HT-29 (cell line): Measurements from ENCODE around the gene ARID1B. TPM values are rescaled to one million over a fixed set of nuclear protein-coding genes. Genes with fewer than 3 reads are reported as not detected.

Source experiments
- DNase-seq: peaks from one replicate; pipeline ENCODE4 v3.0.0-alpha.2; 2015; ENCODE audit warnings: low spot score
- total RNA-seq: library from RNA; depleted of rRNA; stranded (reverse); fragments of >200 nt; shearing (Covaris generic); gene quantifications from 2 replicates; pipeline ENCODE4 v1.2.3, GENCODE V29; 2014

ARID1B gene
- total RNA-seq, 1 experiment from 2014 or later, result 34.6 TPM

DNA sequence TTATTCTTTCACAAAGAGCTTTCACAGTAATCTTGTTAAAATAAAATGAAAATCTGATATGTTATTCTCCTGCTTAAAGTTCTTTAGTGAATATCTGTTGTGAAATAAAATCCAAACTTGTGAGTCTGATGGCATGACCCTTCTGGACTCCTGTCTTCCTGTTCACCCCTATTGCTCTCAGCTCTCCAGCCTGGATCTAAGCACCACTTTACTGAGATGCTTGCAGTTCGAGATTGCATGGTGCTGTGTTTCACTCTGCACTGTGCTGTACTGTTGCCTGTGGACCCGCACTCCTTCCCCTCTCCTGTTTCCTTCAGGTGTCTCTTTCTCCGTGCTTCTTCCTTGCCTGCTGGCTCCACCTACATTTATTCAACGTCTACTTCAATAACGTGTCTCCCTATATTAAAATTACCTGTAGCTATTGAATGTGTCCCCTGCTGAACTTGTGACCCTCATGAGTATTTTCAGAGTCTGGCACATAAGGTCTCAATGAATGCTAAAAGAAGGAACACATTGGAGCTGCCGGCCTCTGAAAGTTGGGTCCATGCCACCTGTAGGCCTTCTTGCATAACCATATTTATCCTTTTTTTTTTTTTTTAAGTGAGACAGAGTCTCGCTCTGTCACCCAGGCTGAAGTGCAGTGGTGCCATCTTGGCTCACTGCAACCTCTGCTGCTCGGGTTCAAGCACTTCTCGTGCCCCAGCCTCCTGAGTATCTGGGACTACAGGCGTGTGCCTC is 100.1 kb downstream of the ARID1B start:
- no peak for DNase-seq

DNA sequence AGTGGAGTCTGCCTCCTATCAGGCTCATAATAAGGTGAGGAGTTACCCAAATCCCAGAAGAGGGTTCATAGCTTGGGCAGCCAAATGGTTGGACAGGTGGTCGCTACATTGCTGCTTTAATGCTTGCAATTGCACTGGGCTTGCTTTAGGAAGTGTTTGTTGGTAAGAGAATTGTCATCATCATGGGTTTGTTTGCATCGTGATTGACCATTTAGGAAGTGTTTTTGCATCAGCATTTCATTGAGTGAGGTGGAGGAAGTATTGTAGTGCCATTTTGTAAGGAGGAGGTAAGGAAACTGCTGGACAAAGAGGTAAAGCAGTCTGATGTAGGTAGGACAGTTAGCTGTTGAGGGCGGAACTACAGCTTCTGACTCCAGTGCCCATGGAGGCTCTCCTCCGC is 101.5 kb downstream of the ARID1B start:
- DNase-seq, result no peak

DNA sequence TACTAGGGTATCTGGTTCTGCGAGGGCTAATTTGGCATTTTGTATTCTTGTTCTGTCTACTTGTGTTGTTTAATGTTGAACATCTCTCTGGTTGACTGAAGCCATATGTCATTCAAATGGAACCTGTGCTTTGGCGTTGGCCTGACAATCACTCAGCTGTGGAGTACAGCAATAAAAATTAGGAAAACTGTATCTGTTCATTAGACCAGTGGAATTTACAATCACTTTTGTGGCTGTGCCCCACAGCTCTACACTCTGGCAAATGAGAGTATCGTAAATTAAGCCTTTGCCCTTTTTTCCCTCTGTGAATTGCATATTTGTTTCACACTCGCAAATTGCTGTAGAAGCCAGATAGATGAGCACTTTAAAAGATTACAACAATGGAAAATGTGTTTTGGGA is 102.0 kb downstream of the ARID1B start:
- DNase-seq, result no peak

DNA sequence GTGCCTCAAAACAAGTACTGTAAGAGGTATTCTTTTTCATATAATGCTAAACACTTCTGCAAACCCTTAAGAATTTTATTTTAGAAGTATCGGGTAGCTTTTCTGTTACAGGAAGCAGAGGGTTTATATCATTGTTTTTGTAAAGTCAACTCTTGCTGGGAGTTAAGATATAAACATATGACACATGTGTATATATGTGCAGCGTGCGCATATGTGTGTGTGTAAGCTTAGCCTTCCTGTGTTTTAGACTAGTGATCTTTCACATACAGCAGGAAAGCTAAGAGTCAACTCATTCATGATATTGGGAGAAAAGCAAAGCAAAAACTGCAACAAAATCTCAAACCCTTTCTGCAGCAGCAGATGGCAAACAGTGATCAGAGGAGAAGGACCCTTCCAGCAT is 102.4 kb downstream of the ARID1B start:
- no peak for DNase-seq

DNA sequence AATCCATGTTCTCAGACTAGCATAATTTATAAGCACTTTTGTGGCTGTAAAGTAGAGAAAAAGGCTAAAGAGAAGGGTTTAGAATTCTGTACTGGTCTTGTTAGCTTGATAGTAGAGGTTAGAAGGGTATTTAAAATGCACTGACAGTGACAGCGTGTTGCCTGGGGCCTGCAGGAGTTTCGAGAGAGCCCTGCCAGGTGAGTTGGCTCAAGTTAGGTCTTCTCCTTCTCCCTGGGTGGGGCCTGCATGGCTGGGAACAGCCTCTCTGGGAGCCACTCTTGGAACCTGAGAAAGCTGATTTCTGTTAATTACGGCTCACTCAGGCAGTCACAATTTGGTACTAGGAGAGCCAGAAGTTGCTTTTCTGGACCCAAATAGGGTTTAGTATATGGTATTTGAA is 103.7 kb downstream of the ARID1B start:
- DNase-seq, result no peak

DNA sequence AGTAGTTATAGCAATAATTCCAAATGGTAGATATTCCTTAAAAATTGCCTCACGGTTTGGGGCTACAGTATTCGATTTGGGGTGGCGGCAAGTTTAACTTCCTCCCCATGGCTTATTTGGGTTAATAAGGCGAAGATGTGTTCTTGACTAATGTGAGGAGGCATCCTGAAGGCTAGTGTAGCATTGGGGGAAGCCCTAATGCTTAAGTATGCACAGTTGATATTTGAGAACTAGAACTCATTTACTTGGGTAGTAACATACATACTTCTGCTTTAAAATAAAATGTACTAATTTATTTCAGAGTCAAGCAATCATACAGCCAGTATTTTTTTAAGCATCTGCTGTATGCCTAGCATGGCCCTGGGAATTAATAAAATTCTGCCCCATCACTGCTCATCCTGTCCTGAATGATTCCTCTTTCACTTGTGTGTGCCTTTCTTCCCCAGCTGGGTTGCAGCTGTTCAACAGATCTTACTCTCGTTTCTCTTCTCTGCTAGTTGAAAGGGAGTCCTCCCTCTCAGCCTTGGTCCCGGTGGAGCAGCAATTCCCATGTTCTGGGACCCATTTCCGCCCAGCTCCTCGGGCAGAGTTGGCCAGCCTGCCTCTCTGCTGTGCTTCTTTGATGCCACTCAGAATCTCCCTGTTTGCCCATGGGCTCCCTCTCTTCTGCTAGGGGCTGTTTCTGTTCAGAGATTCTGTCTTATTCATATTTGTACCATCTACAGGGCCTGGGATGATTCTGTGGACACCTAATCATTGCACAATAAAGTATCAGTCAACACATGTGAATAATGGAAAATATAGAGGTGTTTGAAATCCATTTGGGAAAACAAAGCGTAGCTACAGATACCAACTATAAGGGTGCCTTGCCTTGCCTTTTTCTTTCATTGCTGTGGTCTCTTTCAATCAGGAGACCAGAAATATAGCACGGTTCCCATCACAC is 104.8 kb downstream of the ARID1B start:
- no peak for DNase-seq

DNA sequence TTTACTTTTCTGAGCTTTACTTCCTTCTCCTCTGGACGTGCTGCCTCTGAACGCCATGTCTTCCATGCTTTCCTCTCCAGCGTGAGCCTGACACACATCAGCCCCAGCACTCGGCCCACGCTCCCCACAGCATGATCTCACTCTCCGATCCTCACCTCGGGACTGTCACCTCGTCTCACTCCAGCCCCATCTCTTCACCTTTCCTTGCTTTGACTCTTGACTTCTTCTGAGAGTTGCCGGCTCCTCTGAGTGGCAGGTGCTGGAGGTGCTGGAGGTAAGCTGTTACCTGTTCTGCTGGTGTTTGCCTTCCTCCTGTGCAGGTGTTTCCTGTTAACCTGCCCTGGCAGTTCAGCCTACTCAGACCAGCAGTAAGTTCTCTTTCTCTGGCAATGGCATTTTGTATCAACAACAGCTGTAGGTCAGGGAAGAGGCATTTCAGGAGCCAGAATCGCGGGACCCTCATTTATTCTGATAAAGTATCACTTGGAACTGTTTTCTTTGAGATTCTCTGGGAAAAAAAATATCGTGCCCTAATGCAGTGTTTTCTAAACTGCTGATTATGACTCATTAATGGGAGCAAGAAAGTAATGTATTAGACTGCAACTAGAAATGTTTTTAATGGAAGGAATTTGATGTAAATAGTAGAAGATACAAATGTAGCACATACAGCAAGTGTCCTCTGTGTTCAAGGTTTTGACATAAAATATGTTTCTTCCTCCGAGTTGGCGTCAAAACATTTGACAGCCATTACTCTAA is 106.5 kb downstream of the ARID1B start:
- DNase-seq, result peak; percentile 69

DNA sequence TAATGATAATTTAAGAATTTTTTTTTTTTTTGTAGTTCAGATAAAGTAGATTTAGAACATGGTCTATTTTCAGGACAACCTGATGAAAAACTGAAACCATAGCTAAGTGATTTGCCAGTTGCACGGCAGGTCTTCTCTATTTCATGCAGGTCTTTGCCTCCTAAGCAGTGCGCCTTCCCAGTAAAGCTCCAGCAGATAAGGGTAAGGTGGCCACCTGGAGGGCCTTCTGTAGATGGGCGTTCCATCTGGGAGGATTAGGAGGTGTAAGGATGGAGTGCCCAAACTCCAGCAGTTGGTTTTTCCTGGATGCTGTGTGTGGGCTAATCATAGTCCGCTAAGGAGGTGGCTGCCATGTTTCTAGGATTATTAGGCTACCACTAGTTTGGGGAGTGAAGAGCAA is 107.1 kb downstream of the ARID1B start:
- no peak for DNase-seq

DNA sequence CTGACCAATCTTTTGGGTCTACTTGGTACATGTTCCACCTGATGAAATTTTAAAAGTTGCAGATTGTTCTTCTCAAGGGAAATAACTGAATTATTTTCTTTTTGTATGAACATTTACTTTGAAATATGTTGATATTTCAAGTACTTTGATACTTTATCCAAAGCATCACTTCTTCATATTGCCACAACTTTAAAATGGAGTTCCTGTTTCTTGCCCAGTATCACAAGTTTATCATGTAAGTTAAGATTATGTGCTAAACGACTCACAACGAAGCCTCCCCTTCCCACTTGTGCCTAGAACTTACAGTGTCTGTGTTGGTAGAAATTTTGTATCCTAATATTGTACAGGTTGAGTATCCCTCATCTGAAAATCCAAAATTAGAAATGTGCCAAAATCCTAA is 108.4 kb downstream of the ARID1B start:
- DNase-seq, result no peak

DNA sequence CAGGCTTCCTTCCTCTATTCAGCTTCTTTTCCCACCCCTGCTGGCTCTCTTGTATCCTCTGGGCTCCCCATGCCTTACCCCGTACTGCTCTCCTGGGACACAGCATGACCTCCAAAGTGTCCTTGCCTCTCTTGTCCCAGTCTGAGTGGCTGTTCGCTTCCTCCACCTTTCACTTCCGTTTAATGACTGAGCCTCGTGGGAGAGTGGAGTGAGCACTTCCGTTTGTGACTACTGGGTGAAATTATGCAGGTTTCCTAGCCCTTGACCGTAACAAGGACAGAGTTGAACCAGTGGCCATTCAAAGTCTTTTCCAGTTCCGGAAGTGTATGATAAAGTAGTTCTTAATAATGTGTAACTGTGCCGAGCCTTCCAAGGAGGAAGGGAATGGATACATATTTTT is 109.2 kb downstream of the ARID1B start:
- DNase-seq, result peak; percentile 67

DNA sequence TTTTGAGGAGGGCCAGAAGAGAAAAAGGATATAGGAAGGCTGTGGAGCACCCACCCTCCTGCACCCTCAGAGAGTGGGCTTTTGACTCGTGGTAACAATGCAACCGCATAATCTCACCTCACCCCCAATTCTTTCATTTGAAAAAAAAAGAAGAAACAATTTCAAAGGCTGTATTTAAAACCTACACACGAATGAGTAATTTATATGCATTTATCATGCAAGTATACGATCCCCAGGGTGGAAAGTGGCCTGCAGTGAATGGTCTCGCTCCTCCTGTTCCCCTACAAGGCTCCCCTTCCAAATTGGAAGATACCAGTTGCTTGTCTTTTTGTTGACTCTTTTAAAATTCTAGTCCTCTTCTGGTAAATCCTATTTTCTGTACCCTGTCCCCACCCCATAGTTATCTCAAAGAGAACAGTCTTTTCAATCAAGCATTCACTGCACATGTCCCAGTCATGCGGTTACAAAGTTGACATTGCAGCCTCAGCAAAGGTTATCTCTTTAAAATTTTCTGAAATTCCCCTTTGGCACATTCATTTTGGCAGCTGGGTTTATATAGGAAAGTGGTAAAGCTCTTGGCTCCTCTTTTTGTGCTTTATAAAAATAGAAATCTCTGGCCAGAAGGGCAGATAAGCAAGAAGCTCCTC is 110.6 kb downstream of the ARID1B start:
- DNase-seq, result no peak

DNA sequence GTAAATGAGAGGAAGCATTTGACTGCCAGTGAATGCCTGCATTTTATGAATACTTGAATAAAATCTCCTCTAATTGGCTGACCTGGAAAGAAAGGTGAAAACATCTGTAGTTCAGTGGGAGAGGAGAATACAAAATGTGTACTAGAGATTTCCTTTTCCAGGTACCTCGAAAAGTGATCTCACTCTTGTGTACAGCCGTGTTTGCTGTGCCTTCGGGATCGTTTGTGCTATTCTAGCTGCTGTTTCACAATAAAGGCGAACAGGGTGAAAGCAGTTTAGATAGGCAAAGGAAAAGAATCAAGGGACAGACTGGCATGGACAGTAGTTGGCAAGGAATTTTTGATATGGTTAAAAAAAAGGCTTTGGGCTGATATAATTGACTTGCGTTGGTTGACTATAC is 112.3 kb downstream of the ARID1B start:
- no peak for DNase-seq

DNA sequence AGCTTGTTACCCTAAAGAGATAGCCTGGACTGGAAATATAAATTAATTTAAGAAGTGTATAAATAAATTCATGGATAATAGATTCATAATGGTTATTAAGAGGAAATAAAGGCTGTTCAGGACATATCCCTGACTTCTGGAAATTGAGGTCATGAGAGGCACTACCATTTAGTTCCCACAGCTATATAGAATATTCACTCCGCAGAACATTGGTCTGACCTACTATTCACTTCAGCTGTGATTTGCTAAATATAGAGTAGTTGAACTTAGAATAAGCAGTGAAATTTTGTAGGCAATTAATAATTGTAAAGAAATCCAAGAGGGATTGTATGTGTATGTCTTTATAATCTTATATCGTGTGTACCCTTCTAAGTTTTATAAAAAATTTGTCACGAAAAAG is 112.8 kb downstream of the ARID1B start:
- DNase-seq, result no peak

DNA sequence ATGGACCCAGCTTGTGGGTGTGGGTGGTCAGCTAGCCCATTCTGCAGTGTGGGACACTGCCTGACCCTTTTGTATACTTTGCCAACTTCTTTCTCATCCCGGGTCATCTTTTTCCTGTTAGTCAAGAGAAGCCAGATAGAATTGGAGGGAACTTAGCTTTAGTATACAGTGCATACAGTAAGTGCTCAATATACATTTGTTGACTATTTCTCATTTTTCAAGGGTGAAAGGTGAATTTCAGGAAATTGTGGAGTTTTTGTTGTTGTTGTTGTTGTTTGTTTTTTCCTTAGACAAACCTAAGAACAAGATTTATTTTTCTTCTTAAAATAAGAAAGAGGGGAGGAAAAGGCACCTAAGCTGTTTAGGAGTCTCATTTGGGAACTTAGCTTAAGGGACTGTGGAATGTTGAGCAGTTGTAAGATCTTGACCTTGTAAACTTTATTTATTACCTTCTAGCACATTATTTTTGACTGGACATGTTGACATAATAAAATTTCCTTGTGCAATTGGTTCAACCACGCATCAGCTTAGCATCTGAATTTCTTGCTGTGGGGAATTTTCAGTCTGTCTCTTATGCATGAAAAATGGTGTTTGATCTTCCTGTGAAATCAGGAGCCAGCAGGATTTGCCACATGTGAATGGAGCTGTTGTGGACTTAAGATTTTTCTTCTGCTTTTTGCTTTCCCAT is 113.6 kb downstream of the ARID1B start:
- DNase-seq, result no peak

DNA sequence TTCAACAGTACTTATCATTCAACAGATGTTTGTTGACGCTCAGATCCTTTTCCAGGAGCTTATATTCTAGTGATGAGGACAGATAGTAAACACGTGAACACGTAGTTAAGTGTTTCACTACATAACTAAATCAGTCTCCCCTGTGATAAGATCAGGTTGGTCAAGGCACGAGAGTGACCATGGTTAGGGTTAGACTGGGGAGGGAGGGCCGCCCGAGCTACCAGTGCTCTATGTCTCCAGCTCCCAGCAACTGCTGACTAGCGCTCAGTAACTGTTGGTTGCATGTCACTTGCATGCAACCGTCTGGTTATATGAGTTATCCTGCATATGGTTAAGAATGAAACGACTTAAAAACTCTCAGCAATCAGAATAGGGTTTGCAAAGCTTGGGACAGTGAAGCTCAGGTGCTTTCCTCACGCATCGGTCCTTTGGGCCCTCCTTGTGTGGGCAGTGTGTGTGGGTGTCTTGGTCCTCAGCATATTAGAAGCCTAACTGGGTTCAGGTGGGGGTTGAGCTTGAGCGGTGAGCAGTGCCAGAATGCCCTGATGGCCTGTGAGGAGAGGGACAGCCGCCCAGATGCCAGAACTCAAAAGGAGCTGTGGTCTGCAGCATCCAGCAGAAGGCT is 120.8 kb downstream of the ARID1B start:
- DNase-seq, result no peak

DNA sequence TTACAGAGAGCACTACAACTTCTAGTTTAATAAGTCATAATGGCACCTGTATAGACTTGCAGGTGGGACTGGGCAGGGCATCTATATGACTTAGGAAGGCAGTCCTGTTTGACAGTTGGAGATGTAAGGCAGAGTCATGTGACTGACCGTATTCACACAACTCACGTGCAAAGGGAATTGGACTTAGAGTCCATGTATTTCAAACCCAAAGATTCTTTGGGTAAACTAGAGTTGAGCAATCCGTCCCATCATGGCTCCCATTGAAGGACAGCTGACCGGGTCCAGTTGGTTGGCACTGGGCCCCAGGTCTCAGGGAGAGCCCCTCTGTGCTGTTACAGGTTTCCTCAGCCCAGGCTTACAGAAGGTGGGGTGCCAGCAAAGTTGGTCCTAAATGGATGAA is 121.9 kb downstream of the ARID1B start:
- no peak for DNase-seq

DNA sequence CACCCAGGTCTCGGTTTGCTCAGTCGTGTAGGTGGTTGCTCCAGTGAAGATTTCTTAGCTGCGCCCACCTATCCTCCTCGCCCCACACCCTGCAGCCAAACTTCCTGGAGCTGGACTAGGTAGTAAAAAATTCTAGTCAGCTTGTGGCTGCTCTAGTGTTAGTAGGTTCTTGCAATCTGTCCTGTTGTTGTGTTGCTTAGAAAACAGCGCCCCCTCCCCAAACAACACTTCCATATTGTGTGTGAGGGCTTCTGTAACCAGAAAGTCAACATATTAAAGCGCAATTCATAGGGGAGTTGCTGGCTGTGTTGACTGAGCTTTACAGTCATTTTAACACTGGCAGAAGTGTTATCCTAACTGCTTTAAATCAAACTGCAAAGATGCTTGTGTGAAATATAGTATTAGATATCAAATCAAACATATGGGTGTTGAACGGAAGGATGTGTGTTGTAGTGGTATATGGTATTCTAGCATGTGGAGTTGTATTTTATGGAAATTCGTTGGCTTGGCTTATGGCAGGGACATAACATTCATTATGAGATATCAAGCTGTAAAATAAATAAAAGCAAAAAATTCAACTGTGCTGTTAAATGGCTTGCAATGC is 122.5 kb downstream of the ARID1B start:
- DNase-seq, result no peak

DNA sequence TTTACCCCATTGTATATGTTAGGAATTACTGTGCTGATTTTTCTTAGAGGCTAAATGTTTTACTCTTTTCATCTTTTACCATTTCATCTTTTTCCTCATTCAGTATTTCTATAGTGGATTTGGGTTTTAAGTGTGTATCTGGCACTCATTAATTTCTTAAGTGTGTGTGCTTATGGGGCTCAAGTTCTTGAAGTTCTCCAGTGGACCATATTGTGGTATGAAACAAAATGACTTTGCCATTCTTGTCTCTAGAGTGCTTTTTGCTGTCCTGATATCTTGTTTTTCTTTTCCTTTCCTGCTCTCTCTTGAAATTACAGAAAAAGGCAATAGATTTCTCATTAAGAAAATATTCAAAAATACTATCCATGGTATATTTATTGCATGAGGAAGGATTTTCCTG is 123.1 kb downstream of the ARID1B start:
- no peak for DNase-seq

DNA sequence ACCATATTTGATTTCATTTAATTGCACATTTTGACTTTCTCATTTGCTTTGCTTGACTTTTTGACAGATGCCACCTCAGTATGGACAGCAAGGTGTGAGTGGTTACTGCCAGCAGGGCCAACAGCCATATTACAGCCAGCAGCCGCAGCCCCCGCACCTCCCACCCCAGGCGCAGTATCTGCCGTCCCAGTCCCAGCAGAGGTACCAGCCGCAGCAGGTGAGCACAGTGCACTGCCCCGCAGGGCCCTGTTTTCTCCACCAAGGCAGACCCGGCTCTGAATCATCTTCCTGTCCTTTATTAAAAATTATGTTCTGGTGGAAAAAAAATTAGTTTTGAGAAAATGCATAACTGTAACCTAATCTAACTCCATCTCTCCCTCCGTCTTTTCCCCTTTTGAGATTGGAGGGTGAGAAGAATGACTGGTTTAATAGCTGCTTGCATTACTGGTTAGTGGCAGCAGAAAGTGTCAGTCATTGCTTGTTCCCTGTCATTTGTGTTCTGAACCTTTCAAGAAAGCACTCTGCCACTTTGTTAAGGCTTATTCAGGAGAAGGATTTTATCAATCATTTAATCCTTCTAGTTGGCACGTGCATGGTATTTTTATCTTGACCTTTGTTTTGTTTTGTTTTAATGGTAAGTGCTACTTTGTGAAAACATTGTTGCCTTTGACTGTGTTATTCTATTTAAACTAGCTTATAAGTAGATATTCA is 124.3 kb downstream of the ARID1B start:
- no peak for DNase-seq

DNA sequence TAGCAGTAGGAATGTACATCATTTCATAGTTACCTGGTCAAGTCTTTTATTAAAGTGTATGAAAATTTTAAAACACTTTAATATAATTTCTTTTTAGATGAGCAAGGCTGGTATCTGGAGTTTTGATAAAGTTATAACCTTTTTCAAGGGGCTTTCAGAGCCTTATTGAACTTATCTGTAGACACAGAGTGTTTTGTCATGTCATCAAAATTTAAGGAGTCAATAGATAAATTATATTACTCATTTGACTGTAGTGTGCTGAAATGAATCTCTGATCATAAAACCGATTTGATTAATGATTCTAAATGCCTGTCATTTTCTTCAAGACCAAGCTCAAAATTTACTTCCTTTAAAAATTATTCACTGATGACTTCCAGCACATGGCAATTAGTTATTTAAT is 125.6 kb downstream of the ARID1B start:
- DNase-seq, result no peak
